HEK293 (cell line): ENCODE results near the gene ZBTB39.

ENCODE experiments used
- CTCF ChIP-seq: fragments of 450-650 bp; formaldehyde crosslinking; IDR thresholded peaks from 2 replicates; pipeline ENCODE4 v1.5.1; 2016; ENCODE audit warnings: missing biosample characterization, missing genetic modification characterization
- MYNN ChIP-seq: fragments of 450-650 bp; formaldehyde crosslinking; IDR thresholded peaks from 2 replicates; pipeline ENCODE4 v1.5.1; 2016; ENCODE audit warnings: missing biosample characterization, missing genetic modification characterization, borderline replicate concordance
- PRDM1 ChIP-seq: fragments of 450-650 bp; formaldehyde crosslinking; IDR thresholded peaks from 2 replicates; pipeline ENCODE4; 2016; ENCODE audit warnings: missing biosample characterization, missing genetic modification characterization
- REST ChIP-seq: fragments of 450-650 bp; formaldehyde crosslinking; IDR thresholded peaks from 2 replicates; pipeline ENCODE4 v1.5.1; 2016; ENCODE audit warnings: missing biosample characterization, missing genetic modification characterization
- ZBTB1 ChIP-seq: fragments of 450-650 bp; formaldehyde crosslinking; IDR thresholded peaks from 2 replicates; pipeline ENCODE4 v1.5.1; 2016; ENCODE audit warnings: missing biosample characterization, missing genetic modification characterization
- ZBTB10 ChIP-seq: fragments of 450-650 bp; formaldehyde crosslinking; IDR thresholded peaks from 2 replicates; pipeline ENCODE4 v1.5.1; 2016; ENCODE audit warnings: missing biosample characterization, missing genetic modification characterization
- ZBTB26 ChIP-seq: fragments of 450-650 bp; formaldehyde crosslinking; optimal IDR thresholded peaks from 2 replicates; pipeline ENCODE3; 2016; ENCODE audit warnings: missing biosample characterization, mild to moderate bottlenecking, missing genetic modification characterization
- ZNF211 ChIP-seq: fragments of 450-650 bp; formaldehyde crosslinking; IDR thresholded peaks from 2 replicates; pipeline ENCODE4 v1.5.1; 2016; ENCODE audit warnings: low read depth, missing biosample characterization, missing genetic modification characterization
- ZNF274 ChIP-seq, 2 experiments: fragments of 200-500 bp in 1 of 2; fragments of 450-650 bp in 1 of 2; sonication (Bioruptor generic) in 1 of 2; formaldehyde crosslinking in 1 of 2; IDR thresholded peaks; 2 replicates each; pipeline versions ENCODE4 v1.5.1 to v1.6.1; 2014 to 2016; ENCODE audit warnings: borderline replicate concordance in 1 of 2, inconsistent platforms in 1 of 2, low read length in 1 of 2, missing biosample characterization in 1 of 2, missing genetic modification characterization in 1 of 2
- ZNF350 ChIP-seq: fragments of 450-650 bp; formaldehyde crosslinking; IDR thresholded peaks from 2 replicates; pipeline ENCODE4 v1.5.0; 2017; ENCODE audit warnings: missing biosample characterization, mild to moderate bottlenecking, missing genetic modification characterization
- ZNF660 ChIP-seq: fragments of 450-650 bp; IDR thresholded peaks from 2 replicates; pipeline ENCODE4 v1.5.1; 2018; ENCODE audit warnings: missing biosample characterization, mild to moderate bottlenecking, missing genetic modification characterization
- ZNF785 ChIP-seq: fragments of 450-650 bp; formaldehyde crosslinking; IDR thresholded peaks from 2 replicates; pipeline ENCODE4 v1.5.1; 2016; ENCODE audit warnings: missing biosample characterization, missing genetic modification characterization

GRCh38 chr12:57049890-57050289, 43.5 kb upstream of the ZBTB39 start, which contains the start of gene MYO1A:
- TF ChIP-seq ZNF211 (tag by site-specific recombination) (no peak), CTCF (no peak), REST (tag by site-specific recombination) (peak; percentile 97), ZNF785 (tag by site-specific recombination) (no peak), ZNF274 (IDR thresholded peaks at IDR 0.05; ENCODE audit: low read length) (no peak), ZNF274 (tag by site-specific recombination; IDR thresholded peaks at IDR 0.05; ENCODE audit: borderline replicate concordance) (no peak), PRDM1 (no peak), MYNN (no peak), ZBTB26 (tag by site-specific recombination) (no peak), ZBTB10 (tag by site-specific recombination) (no peak), ZBTB1 (no peak), ZNF350 (tag by site-specific recombination) (no peak), ZNF660 (tag by site-specific recombination) (no peak)
